Esophagus muscularis mucosa (tissue), 4 donors: ENCODE data around the gene PRSS50. TPM values are rescaled to one million over a fixed set of nuclear protein-coding genes. Genes with fewer than 3 reads are reported as not detected.

ENCODE experiments used
- DNase-seq: peaks from one replicate; pipeline ENCODE4 v3.0.0-alpha.2; 2017; ENCODE audit errors: extremely low spot score
- H3K27ac ChIP-seq, 4 donors: fragments of 200-600 bp; sonication (generic); replicated peaks in 1 of 4; 1 replicate in 3 of 4; 2 replicates in 1 of 4; pipeline ENCODE4 v1.5.1; 2016 to 2019; ENCODE audit warnings: mild to moderate bottlenecking in 1 of 4
- H3K27me3 ChIP-seq, 4 donors: fragments of 200-600 bp; sonication (generic); one replicate each; pipeline versions ENCODE4 v1.5.1 to v1.6.0; 2016 to 2019
- H3K36me3 ChIP-seq, 4 donors: fragments of 200-600 bp; sonication (generic); one replicate each; pipeline ENCODE4 v1.5.1; 2016 to 2019
- H3K4me1 ChIP-seq, 4 donors: fragments of 200-600 bp; sonication (generic); one replicate each; pipeline ENCODE4 v1.5.1; 2016 to 2019
- H3K4me3 ChIP-seq, 4 donors: fragments of 200-600 bp; sonication (generic); 1 replicate in 2 of 4; 2 replicates in 2 of 4; pipeline ENCODE4 v1.5.1; 2016 to 2019; ENCODE audit warnings: mild to moderate bottlenecking in 4 of 4, moderate library complexity in 1 of 4
- H3K9me3 ChIP-seq, 4 donors: fragments of 200-600 bp; sonication (generic); 1 replicate in 3 of 4; 2 replicates in 1 of 4; pipeline ENCODE4 v1.5.1; 2016 to 2019
- CTCF ChIP-seq, 3 experiments: fragments of 200-600 bp in 2 of 3; fragments of 450-650 bp in 1 of 3; sonication (generic) in 2 of 3; IDR thresholded peaks; one replicate each; pipeline ENCODE4 v1.5.1; 2017 to 2019; ENCODE audit warnings: antibody characterized with exemption in 3 of 3, mild to moderate bottlenecking in 2 of 3, moderate library complexity in 1 of 3
- EP300 ChIP-seq: sonication (generic); formaldehyde crosslinking; IDR thresholded peaks from one replicate; pipeline ENCODE4 v1.6.1; 2017; ENCODE audit warnings: antibody characterized with exemption
- POLR2A ChIP-seq: fragments of 450-650 bp; IDR thresholded peaks from one replicate; pipeline ENCODE4 v1.6.1; 2017; ENCODE audit warnings: antibody characterized with exemption, moderate library complexity, mild to moderate bottlenecking, low read depth
- POLR2AphosphoS5 ChIP-seq, 2 donors: sonication (generic); formaldehyde crosslinking; IDR thresholded peaks; one replicate each; pipeline ENCODE4 v1.6.1; 2017; ENCODE audit warnings: antibody characterized with exemption in 2 of 2
- WGBS: methylation state at CpG from one replicate; pipeline ENCODE4 v1.1.5; 2018; 5-methylcytosine and 5-hydroxymethylcytosine counted together
- intact Hi-C: fragments of 100-400 bp; cut with DNase I; formaldehyde crosslinking; loops from one replicate; pipeline ENCODE4 v1.15.1; 2023
- total RNA-seq, 4 donors: library from RNA; depleted of rRNA; stranded (reverse); fragments of >200 nt; gene quantifications; one replicate each; pipeline versions ENCODE4 v1.1.0 to v1.2.1, GENCODE V29; 2016

PRSS50 gene
- total RNA-seq, 4 donors from 2014 or later: 0.32 to 0.46 (median 0.42) TPM; not detected in 1

- Histone ChIP-seq H3K4me3 (no peak overlapping the region), H3K9me3 (no peaks in the 10 kb centered on the region), H3K4me1 (no peaks in the 10 kb centered on the region), H3K27me3 (no peaks in the 10 kb centered on the region), H3K36me3 (no peaks in the 10 kb centered on the region), H3K27ac (no peak overlapping the region)
- no peak for DNase-seq
- 92% methylated on average over 2 of the region's 6 CpGs for WGBS
- no peak for TF ChIP-seq POLR2A
- no peak for TF ChIP-seq CTCF (IDR thresholded peaks at IDR 0.05)
- TF ChIP-seq POLR2AphosphoS5 (IDR thresholded peaks at IDR 0.05): no peak
- no peak for TF ChIP-seq EP300
- intact Hi-C loops: no loop called here
Observed at GRCh38 chr3:46710671-46711295, 6.9 kb downstream of the PRSS50 start.

GRCh38 chr3:46710229-46710628, 7.4 kb downstream of the PRSS50 start:
- no peaks in the 10 kb centered on the region for H3K27me3 ChIP-seq
- no peak overlapping the region for H3K27ac ChIP-seq
- H3K4me1 ChIP-seq: peaks cover 0 to 3% (median under 1%) of the 10 kb centered on the region in 4 donors
- intact Hi-C loops: no loop called here
- H3K36me3 ChIP-seq: no peaks in the 10 kb centered on the region
- DNase-seq: no peak
- 92% methylated on average over 6 of the region's 7 CpGs for WGBS
- H3K9me3 ChIP-seq: no peaks in the 10 kb centered on the region
- no peak for TF ChIP-seq POLR2AphosphoS5 (IDR thresholded peaks at IDR 0.05)
- TF ChIP-seq CTCF (IDR thresholded peaks at IDR 0.05): no peak
- no peak for TF ChIP-seq POLR2A
- TF ChIP-seq EP300: no peak
- no peak overlapping the region for H3K4me3 ChIP-seq

GRCh38 chr3:46709721-46710120, 7.9 kb downstream of the PRSS50 start:
- no peaks in the 10 kb centered on the region for H3K36me3 ChIP-seq
- peaks cover 0 to 7% (median 1%) of the 10 kb centered on the region in 4 donors for H3K4me1 ChIP-seq
- no peak overlapping the region for H3K27ac ChIP-seq
- no peak for DNase-seq
- no peak overlapping the region for H3K4me3 ChIP-seq
- TF ChIP-seq POLR2AphosphoS5 (IDR thresholded peaks at IDR 0.05): no peak
- no peak for TF ChIP-seq EP300
- intact Hi-C loops: loop anchor here (5.0 kb wide), 1 partner anchor 153 kb away; the partner anchor contains the start of gene MYL3
- H3K9me3 ChIP-seq: no peaks in the 10 kb centered on the region
- WGBS: 87% methylated on average over 6 of the region's 6 CpGs
- H3K27me3 ChIP-seq: no peaks in the 10 kb centered on the region

GRCh38 chr3:46709157-46709654, 8.5 kb downstream of the PRSS50 start:
- intact Hi-C loops: loop anchor here (5.0 kb wide), 1 partner anchor 153 kb away; the partner anchor contains the start of gene MYL3
- Histone ChIP-seq H3K36me3 (no peaks in the 10 kb centered on the region), H3K4me1 (peaks cover 0 to 7% (median 1%) of the 10 kb centered on the region in 4 donors), H3K9me3 (no peaks in the 10 kb centered on the region), H3K27me3 (no peaks in the 10 kb centered on the region), H3K4me3 (no peak overlapping the region), H3K27ac (no peak overlapping the region)
- no peak for DNase-seq
- 100% methylated on average over 1 of the region's 7 CpGs for WGBS
- TF ChIP-seq EP300 (no peak), CTCF (IDR thresholded peaks at IDR 0.05) (no peak), POLR2A (no peak), POLR2AphosphoS5 (IDR thresholded peaks at IDR 0.05) (no peak)

- Histone ChIP-seq H3K4me1 (peaks cover 0 to 7% (median 1%) of the 10 kb centered on the region in 4 donors), H3K27me3 (no peaks in the 10 kb centered on the region), H3K4me3 (no peak overlapping the region), H3K9me3 (no peaks in the 10 kb centered on the region), H3K36me3 (no peaks in the 10 kb centered on the region), H3K27ac (no peak overlapping the region)
- intact Hi-C loops: loop anchor here (5.0 kb wide), 1 partner anchor 154 kb away; the partner anchor contains the start of gene MYL3
- 88% methylated on average over 7 of the region's 11 CpGs for WGBS
- DNase-seq: no peak
- TF ChIP-seq POLR2A: no peak
- no peak for TF ChIP-seq EP300
- TF ChIP-seq POLR2AphosphoS5 (IDR thresholded peaks at IDR 0.05): no peak
- no peak for TF ChIP-seq CTCF (IDR thresholded peaks at IDR 0.05)
Observed at GRCh38 chr3:46708401-46709156, 9.1 kb downstream of the PRSS50 start.
